AG04450 (cell line): ENCODE data around the gene FITM2. TPM values are rescaled to one million over a fixed set of nuclear protein-coding genes. Genes with fewer than 3 reads are reported as not detected.

Experiments used
- CTCF ChIA-PET: fragments of 300-600, 350-600 bp; formaldehyde crosslinking; extraction: SDS; loops from one replicate; lab custom pipeline; 2022; ENCODE audit warnings: antibody characterized with exemption, inconsistent platforms; lab: Charles Lee
- POLR2A ChIA-PET: fragments of 350-600 bp; formaldehyde crosslinking; extraction: SDS; loops from one replicate; lab custom pipeline; 2021; ENCODE audit warnings: antibody characterized with exemption, inconsistent platforms; lab: Yijun Ruan, JAX
- DNase-seq: peaks from one replicate; pipeline ENCODE4 v3.0.0-alpha.2; 2011; ENCODE audit warnings: low read depth, low spot score
- H3K27ac ChIP-seq: one replicate; pipeline ENCODE4 v1.5.1; 2012; ENCODE audit warnings: low read depth, low read length, control low read depth
- H3K27me3 ChIP-seq: one replicate; pipeline ENCODE4 v1.6.0; 2012; ENCODE audit warnings: low read length; ENCODE audit not compliant: control insufficient read depth, insufficient read depth
- H3K4me3 ChIP-seq: 2 replicates; pipeline ENCODE4 v1.5.1; 2011; ENCODE audit warnings: mild to moderate bottlenecking, low read depth, low read length, control low read depth
- H3K9me3 ChIP-seq: 2 replicates; pipeline ENCODE4 v1.5.1; 2012; ENCODE audit warnings: low read length; ENCODE audit not compliant: control insufficient read depth, insufficient read depth
- polyA plus RNA-seq: library from polyadenylated mRNA; depleted of rRNA; stranded (reverse); fragments of >200 nt; gene quantifications from 2 replicates; pipeline ENCODE4 v1.2.3, GENCODE V29; 2011; rRNA removed
- small RNA-seq: library from RNA; depleted of rRNA; stranded (forward); fragments of <200 nt; gene quantifications from one replicate; pipeline ENCODE3, GENCODE V24; 2012; ENCODE audit warnings: low read depth; ENCODE audit not compliant: insufficient read length
- TF ChIP-seq, protein P1 (sequence below): IDR thresholded peaks from 2 replicates; pipeline ENCODE4 v1.5.1; 2011; ENCODE audit warnings: low read depth, low read length, control low read depth, inconsistent platforms

FITM2 gene
- polyA plus RNA-seq, 1 experiment, result 4.4 TPM

GRCh38 chr20:44255942-44256341, 55.1 kb downstream of the FITM2 start:
- DNase-seq, result no peak
- Histone ChIP-seq H3K9me3 (no peaks in the 10 kb centered on the region), H3K4me3 (no peak overlapping the region), H3K27me3 (peaks cover 5% of the 10 kb centered on the region), H3K27ac (no peak overlapping the region)
- ChIA-PET CTCF (no interaction called here), POLR2A (no interaction called here)
- TF ChIP-seq, protein P1, sequence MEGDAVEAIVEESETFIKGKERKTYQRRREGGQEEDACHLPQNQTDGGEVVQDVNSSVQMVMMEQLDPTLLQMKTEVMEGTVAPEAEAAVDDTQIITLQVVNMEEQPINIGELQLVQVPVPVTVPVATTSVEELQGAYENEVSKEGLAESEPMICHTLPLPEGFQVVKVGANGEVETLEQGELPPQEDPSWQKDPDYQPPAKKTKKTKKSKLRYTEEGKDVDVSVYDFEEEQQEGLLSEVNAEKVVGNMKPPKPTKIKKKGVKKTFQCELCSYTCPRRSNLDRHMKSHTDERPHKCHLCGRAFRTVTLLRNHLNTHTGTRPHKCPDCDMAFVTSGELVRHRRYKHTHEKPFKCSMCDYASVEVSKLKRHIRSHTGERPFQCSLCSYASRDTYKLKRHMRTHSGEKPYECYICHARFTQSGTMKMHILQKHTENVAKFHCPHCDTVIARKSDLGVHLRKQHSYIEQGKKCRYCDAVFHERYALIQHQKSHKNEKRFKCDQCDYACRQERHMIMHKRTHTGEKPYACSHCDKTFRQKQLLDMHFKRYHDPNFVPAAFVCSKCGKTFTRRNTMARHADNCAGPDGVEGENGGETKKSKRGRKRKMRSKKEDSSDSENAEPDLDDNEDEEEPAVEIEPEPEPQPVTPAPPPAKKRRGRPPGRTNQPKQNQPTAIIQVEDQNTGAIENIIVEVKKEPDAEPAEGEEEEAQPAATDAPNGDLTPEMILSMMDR, result no peak

DNA sequence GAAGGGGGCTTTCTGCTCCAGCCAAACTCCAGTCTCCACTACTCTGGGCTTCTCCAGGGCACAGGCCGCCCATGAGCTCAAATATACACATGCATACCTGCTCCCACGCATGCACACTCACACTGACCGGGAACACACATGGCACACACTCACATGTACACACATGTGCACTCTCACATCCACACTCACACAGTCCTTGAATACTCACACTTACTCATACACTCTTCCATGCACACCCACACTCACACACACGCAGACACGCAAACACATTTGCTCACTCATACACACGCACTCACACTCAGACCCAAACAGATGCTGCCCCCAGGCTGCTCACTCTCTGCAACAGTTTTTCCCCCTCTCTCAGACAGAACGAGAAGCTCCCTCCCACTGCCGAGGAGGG, 56.9 kb downstream of the FITM2 start:
- no peak overlapping the region for H3K27ac ChIP-seq
- ChIA-PET CTCF (no interaction called here), POLR2A (no interaction called here)
- H3K27me3 ChIP-seq, result peaks cover 2% of the 10 kb centered on the region
- TF ChIP-seq, protein P1, result no peak
- no peaks in the 10 kb centered on the region for H3K9me3 ChIP-seq
- DNase-seq, result no peak
- no peak overlapping the region for H3K4me3 ChIP-seq

DNA sequence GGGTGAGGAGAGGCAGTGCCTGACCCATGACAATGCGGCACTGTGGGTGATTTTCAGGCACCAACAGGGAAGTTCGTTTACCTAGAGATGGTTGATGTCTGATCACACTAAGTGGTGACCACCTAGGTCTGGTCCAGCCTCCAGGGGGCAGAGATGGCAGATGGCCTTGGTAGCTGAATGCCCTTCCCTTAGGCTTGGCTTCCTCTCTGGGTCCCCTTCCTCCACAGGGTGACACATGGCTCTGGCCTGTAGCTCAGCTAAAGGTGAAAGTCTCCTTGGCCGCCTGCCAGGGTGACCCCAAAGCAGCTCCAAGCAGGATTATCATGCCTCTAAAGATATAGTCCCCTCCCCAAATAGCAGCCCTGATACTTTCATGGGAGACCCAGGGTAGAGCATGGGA, 57.5 kb downstream of the FITM2 start:
- H3K4me3 ChIP-seq, result no peak overlapping the region
- DNase-seq, result no peak
- no peak overlapping the region for H3K27ac ChIP-seq
- TF ChIP-seq, protein P1, result 0 out of 2 replicates have a peak, but pooled peaks have one; percentile 1
- ChIA-PET POLR2A (no interaction called here), CTCF (no interaction called here)
- H3K9me3 ChIP-seq, result no peaks in the 10 kb centered on the region
- peaks cover 2% of the 10 kb centered on the region for H3K27me3 ChIP-seq

Small RNA genes within 50 kb of the gene (small RNA-seq; reads per million reads assigned to genes)
- gene RF00019, result not detected

Other genes with a start within 250 kb of the FITM2 start
- gene JPH2, start 124.0 kb downstream of the FITM2 start, polyA plus RNA-seq, result 1.3 and 1.6 TPM in 2 replicates
- 52.2 and 59.3 TPM in 2 replicates for gene OSER1, start 100.4 kb downstream of the FITM2 start, polyA plus RNA-seq
- gene GDAP1L1, start 63.9 kb downstream of the FITM2 start, polyA plus RNA-seq, result not detected in 2 replicates
- not detected in 2 replicates for gene R3HDML, start 25.8 kb upstream of the FITM2 start, polyA plus RNA-seq
- 0.04 TPM in 1 of 2 replicates, not detected in the other for gene HNF4A, start 44.5 kb upstream of the FITM2 start, polyA plus RNA-seq
- gene TTPAL, start 164.7 kb upstream of the FITM2 start, polyA plus RNA-seq, result 11.2 and 12.6 TPM in 2 replicates
- gene SERINC3, start 210.9 kb upstream of the FITM2 start, polyA plus RNA-seq, result 157 and 173 TPM in 2 replicates